ENCODE measurements around the gene NUB1.

Gene NUB1

DNA sequence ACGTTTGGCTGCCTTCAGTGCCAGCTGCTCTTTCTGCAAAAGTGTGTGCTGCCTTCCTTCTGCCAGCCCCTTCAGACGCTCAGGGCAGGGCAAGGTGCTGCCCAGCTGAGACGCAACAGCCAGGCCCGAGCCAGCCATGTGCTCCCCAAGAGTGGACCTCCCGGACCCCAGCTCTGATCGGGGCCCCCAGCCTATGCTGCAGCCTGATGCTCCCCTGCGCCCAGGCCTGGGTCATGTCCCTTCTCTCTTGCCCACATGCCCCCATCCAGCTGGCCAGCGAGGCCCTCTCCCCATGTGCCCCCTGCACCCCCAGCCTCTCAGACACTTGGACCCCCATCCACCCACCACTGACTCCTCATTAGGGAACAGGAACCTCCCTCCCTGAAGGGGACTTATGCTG lies 50.4 kb downstream of the NUB1 start:
- DNase-seq: no peak

DNA sequence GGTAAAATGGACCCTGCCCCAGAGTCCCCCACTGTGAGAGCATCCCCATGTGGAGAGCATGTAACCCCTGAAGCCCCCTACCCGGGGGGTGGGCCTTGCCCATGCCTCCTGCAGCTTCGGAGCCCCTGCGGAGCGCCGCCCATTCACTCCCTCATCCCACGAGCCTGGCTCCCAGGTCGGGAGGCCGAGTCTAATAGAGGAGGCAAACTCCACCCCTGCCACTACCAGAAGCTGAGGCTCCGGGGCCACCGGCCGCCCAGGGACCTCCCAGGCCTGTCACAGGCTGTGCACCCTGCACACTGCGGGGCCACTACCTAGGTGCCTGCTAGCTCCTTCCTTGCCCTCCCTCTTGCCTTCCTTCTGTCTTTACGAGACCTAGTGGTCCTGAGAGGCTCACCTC lies 50.8 kb downstream of the NUB1 start:
- no peak for DNase-seq

DNA sequence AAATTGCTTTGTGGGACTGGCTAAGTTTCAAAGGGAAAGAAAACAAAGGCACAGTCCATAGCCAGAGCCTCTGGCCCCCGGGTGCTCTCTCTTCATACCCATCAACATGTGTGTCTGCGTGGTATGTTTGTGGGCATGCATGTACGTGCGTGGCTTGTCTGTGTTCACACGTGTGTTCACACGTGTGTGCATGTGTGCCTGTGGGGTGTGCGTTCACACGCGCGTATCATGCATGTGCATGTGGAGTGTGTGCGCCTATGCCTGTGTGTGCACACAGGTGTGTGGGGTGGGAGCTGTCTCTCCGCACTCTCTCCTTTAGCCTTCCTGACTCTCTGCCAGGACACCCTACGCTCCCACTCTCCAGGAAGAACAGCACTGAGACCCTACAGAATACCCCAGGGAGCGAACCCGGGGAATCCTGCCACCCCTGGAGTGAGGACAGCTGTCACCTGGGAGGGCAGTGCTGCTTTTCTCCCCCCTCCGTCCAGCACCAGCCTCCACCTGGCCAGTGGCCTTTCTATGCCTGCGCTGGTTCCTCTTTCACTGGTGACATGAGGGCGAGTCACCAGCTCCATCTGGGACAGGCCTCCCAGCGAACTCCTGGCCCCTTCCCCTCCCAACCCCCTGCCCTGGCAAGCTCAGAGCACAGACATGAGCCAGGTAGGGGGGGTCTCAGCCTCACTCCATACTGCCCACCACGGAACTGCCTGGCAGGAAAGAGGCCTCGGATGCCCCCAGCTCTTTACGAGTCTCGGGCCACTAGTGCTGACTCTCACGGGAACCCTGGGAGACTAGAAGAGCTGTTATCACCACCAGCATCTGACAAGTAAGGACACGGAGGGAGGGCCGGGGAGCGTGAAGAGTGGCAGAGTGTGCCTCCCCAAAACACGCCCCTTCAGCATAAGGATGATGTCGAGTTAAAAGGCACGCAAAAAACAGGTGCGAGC lies 51.7 kb downstream of the NUB1 start:
- no peak for DNase-seq

DNA sequence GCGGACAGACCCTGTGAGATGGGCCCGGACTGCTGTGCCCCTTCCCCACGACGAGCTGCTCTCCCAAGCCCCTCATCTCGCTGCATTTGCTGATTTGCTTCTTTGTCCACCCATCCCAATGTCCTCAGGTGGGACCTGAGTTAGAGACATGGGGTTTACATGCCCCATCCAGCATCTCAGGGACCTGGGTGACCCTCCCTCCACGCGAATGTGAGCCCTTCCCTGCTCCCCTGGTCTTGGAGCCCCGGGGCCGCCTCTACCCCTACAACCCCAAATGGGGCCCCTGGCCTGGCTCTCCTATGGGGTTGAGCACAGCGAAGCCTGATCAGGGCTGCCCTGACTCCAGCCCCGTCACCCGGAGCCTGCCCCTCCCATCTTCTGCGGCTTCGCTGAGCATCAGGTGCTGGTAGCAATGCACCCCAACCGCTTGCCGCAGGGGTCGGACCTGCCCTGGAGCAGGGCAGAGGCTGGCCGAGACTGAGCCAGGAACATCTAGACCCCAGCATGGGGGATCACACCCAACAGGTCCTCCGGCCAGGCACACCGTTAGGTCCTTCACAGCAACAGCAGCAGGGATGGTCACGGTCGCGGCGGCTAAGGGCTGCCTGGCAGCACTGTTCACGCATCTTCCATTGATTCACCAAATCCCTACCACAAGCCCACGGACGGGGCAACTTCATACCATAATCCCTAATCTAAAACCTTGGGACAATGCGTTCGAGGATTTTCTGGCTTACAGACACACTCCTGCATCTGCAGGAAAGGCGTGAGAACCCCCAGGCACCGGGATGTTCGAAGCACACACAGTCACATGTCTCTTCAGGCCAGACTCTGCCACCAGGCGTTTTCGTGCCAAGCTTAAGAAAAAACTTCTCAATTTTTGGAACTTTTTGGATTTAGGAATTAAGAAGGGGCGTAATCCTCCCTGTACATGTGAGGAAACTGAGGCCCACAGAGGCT lies 52.7 kb downstream of the NUB1 start:
- no peak for DNase-seq

DNA sequence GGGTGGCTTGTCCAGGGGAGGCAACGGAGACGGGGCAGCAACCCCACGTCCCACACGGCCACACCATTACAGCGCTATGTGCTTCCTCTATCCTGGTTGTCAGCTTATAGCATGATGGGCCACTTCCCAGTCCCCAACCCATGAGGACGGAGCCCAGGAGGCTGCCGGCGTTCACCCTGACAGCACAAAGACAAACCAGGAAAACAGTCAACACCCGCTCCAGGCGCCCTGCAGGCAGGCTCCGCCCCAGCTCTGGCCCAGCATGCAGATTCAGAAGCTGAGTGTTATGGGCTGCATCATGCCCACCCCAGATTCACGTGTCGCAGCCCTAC lies 53.4 kb downstream of the NUB1 start:
- DNase-seq: no peak

DNA sequence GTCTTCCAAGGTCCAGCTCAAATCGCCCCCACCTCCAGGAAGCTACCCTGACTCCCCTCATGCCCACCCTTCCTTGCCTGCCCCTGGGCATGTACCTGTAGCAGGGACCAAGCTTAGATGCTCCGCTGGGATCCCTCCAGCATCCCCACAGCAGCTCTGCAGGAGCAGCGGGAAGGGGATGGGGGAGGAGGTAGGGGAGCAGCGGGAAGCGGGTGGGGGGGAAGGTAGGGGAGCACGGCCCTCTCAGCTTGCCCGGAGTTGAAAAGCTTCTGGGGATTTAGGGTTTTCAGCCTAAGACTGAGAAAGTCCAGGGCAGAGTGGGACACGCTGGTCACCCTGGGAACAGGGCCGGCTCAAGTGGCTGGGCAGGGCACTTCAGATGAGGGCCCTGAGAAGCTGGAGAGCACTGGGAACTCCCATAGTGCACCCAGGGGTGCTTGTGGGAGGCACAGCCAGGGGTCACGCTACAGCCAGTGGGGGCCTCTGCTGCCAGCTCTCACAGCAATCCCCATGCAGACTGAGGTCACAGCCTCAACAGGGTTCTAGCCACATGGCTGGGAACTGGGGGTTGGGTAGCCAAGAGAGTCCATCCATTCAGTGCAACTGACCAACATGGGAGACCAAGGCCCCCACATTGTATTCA lies 54.8 kb downstream of the NUB1 start:
- DNase-seq: no peak

DNA sequence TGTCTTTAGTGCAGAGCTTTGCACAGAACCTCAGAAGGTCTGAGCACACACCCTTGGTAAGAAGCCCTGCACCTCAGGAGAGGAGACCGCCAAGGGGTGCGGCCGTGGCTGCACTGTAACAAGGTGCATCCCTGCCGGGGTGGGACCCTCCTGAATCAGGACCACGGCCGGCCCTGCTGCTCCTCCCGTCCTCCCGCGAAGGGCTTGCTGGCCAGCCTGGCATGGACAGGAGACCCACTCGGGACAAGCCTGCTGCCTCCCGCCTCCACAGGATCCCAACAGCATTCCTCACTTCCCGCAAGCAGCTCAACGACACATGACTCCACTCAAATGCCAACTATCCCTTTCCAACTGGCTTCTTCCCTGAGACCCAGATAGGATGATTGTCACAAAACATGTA lies 55.4 kb downstream of the NUB1 start:
- DNase-seq: no peak

DNA sequence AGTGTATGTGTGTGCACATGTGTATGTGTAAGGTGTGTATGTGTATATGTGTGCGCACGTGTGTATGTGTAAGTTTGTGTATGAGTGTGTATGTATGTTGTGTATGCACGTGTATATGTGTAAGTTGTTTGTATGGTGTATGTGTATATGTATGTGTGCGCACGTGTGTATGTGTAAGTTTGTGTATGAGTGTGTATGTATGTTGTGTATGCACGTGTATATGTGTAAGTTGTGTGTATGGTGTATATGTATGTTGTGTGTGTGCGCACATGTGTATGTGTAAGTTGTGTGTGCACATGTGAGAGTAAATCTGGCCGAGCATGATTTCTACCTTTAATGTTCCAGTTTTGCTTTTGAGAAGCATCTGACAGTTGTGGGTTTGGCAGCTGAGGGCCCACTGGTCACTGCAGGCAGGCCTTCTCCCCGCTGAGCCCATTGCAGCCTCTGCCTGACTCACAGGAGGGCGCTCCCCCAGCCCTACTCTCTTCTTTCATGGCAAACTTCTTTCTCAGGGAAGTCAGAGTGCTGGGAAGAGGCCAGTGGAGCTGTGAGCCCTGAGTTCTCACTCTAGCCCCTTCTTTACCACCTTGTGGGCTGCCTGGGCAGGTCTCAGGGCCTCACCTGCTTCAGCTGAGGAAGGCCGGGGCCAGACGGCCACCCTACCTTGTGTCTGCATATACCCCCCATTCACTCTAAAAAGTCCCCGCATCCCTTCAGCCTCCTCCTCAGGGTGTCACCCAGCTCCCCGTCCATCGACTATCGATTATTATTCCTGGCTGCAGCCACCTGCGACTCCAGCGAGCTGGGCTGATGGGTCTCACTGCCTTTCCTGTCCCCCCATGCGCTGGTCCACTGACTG lies 57.1 kb downstream of the NUB1 start:
- DNase-seq: no peak

DNA sequence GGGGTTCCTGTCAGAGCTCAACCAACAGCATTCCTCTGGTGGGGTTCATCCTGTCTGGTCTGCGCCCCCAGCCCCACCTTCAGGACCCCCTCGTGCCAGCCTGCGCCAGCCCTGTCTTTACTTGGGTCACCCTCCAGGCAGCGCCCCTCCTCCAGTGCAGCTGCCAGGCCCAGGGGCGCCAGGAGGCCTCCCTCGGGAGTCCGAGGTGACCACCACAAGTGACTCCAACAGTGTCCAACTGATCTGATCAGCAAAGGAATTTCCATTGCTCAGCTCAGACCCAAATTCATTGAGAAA lies 57.6 kb downstream of the NUB1 start:
- DNase-seq: no peak

DNA sequence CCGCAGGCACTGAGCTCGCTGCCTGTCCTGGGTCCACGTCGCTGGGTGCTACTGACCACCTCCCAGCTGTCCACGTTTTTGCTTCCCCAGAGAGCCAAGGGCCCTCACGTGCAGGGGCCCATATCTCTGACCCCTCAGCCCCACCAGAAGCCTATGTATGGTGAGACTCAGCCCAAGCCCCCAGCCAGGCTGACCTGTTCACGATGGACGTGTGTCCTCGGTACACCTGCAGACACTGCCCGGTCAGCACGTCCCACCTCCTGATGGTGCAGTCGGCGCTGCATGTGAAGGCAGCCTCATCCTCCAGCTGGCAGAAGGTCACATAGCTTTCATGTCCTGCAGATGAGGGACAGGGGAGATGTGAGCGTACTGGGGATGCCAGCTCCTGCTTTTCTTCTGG lies 58.3 kb downstream of the NUB1 start:
- DNase-seq: no peak

DNA sequence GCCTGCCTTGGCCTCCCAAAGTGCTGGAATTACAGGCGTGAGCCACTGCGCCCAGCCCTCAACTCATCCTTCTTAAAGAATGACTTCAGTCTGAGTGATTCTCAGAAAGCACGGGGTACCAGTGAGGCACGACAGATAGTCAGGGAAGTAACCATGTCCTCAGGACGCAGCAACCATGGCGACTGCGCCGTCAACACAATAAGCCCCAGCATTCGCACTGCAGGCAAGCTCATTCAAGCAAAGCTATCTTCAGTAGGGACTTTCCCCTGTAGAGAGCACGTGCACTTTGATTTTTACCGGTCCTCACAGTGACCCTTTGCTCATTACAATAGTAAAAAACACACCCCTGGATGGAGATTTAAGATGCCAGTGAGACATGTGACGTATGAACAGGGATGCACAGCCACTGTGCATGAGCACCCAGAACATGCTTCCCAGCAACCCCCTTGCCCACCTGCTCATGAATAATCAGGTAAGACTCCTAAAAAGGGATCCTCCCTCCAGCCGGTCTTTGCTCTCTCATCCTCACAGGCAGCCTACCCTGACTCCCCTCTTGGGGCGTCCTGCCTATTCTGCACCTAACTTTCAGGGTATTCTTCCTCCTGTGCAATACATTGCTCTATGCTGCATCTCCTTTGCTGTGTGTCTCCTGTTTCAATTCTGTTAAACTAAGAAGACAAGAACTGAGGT lies 59.2 kb downstream of the NUB1 start:
- DNase-seq: no peak

DNA sequence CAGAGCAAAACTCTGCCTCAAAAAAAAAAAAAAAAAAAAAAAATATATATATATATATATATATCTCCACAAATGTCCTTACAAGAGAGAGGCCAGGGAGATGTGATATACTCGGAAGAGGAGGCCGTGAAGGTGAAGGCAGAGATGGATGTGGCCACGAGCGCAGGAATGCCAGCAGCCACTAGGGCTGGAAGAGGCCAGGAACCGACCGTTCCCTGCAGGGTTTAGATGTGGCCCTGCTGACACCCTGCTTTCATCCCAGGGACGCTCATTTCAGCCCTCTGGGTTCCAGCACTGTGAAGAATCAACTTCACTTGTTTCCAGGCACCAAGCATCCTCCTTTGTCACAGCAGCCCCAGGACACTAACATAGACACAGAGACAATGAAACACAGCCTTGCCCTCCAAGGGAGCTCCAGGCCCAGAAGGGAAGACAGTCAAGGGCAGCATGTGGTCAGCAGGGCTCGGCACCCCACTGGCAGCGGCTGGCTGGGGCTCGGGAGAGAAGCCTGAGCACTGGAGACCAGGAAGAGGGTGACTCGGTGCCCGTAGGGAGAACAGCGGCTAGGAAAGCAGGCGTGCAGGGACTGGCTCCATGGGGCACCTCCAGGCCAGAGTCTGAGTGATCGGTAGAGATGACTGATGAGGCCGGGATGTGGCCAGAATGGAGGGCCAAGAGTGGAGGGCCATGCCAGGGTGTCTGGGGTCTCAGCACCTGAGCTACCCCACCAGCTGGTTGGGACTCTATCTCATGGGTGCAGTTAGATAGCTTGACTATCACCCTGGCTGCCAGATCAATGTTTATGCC lies 60.6 kb downstream of the NUB1 start:
- no peak for DNase-seq

DNA sequence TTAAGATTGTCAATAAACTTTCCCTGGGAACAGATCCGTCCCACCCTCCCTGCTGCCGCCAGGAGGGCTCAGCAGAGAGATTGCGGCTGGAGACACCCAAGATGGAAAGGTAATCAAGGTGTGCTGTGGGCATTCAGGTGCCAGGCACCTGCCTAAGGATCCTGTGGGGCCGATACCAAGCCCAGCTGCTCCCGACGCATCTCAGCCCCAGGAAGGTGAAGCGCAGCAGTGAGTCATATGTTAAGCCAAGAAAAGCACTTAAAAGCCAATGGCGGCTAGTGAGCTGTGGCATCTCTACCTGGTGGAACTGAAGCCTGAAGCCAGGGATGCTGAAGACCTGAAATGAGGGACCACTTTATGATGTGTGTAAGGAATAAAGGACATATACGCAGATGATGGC lies 62.2 kb downstream of the NUB1 start:
- no peak for DNase-seq

DNA sequence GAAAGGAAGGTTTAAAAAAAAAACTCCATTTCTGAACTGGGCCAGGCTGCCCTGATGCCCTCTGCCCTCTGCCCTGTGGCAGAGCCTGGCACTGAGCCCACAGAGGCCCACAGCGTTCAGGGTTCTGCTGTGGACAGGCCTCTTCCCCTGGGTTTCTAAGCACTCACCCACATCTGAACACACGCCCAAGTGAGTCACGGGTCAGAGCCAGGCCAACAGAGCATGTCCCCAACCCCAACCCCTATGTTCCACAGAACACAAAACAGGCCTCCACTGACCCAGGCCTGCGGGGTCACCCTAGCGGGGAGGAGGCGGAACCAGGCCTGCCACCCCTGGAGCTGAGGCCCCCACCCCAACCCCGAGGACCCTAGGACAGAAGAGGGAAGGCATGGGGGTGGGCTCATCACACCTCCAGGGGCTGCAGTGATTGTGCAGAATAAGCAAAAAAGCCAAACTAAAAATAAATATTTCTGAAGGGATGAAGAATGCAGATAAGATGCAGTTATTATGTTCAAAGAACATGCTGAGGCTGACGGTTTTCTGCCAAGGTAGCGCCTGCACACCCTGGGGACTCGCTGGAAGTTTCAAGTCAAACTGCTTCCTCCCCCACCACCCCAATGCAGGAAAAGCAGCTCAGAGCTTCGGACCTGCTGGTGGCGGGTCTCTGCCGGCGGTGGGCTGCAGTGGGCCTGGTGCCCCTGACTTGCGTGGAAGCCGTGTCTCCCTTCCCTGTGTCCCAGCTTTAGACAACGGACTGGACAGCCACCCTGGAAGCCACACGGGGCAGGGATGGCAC lies 62.8 kb downstream of the NUB1 start:
- DNase-seq: no peak

DNA sequence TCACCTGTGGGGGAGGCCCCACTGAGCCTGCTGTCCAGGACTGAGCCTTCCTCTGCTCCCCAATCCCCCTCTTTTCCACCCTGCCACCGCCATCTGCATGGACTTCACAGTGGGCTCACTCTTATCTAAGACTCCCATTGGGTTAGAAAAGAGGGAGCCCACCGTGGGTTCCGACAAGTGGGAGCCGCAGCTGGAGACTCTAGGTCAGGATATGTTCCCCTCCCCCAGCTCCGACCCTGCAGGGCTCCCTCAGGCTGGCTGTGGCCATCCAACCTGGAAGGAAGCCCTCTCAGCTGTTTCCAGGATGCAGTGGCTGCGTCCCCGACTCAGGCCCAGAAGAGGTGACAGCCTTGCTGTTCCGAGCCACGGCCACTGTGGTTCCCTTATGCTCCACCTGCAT lies 63.4 kb downstream of the NUB1 start:
- DNase-seq: no peak

DNA sequence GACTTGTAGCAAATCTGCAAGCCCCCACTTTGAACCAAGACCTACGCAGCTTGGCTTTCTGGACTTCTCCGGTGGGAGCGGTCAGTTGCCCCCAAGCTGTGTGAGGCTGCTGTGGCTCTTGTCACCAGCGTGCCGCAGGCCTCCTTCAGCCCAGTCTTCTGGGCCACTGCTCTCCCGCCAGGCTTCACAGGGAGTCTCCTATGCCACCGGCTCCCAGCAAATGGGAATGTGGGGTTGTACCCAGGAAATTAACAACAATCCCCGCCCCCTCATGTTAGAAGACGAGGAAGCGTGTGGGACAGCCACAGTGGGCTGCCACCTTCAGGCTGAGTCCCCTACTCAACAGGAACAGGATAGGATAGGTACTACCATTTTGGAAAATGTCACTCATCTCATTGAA lies 64.0 kb downstream of the NUB1 start:
- DNase-seq: no peak

DNA sequence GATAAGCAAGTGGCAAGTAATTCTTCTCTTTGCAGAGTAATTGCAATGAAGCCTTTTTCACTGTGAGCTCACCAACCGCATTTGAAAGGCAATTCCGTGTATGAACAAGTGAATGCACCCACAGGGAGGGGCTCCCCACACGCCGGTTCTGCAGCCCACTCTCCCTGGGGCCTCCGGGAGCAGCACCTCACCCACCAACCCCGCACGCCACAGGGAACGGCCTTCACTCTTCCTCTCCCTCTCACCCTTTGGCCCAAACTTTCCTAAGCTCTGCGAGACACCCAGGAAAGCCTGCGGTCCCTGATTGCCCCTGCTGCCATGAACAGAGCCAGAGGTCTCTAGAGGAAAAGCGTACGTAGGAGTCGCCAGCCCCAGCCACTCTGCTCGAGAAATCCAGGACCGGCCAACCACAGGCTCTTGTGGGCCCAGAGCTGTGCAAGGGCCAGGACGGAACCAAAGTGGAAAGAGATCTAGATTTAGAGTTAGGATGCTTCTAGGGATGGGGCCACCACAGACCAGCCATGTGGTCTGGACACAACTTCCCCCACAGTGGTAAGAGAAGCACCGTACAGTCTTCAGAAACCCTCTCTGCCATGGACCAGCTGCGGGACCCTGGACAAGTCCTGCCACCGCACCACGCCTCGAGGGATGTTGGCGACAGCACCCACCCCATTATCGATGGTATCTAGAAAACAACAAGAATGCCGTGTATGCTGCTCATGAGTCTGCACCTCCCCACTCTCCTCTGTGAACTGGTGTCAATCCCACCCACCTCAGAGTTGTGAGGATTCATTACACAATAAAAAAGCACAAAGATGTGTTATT lies 64.7 kb downstream of the NUB1 start:
- DNase-seq: no peak

DNA sequence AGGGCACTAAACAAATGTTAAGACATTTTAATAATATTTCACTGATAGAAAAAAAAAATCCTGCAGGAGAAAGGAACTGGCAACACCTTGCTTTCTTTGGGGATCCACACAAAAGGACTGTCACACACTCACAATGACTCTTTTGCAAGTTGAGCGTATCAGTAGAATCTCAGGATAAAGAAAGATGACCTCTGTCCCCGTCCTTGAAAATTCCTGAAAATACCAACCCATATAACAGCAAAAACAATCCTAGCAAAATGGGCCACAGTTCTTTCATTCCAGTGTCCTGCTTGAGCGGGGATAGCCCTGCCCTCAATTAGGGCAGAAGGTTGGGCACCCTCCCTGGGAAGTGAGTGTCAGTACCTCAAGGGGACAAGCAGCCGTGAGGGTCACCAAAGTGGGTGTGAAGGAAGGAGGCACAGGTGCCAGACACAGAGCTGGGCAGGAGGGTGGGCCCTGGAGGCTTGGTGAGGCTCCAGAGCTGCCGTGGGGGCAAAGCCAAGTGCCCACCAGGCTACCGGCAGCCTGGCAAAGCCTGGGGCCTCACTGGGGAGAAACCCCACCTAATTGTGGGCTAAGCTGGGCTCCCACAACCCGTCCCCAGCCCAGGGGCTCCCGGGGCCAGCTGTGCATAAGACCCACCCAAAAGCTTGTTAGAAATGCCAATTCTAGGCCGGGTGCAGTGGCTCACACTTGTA lies 65.4 kb downstream of the NUB1 start:
- DNase-seq: no peak

DNA sequence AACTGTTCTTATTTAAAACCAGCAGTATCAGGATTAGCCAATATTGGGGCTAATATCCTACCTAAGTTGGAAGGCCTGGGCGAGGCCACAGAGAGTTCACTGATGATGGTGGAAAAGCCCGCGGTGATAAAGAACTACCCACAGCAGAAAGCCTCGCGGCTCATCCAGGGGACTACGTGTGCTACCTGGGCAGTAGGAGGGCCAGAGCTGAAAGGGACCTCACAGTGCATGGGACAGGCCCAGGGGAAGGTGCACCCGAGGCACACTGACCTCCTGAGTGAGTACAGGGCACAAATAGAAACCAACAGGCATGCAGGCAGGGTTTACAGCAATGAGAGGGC lies 66.9 kb downstream of the NUB1 start:
- DNase-seq: no peak
